GM23338 (cell line): Measurements from ENCODE around the gene GGTLC2. TPM values are rescaled to one million over a fixed set of nuclear protein-coding genes. Genes with fewer than 3 reads are reported as not detected.

Experiments
- ATAC-seq: fragments of 200-7000 bp; cut with Tn5 transposase; 3 replicates; pipeline ENCODE4 v1.9.1; 2020
- DNase-seq: peaks from one replicate; pipeline ENCODE4 v3.0.0-alpha.2; 2015; ENCODE audit warnings: low spot score
- H2AFZ ChIP-seq: fragments of 200-600 bp; sonication (generic); 2 replicates; pipeline ENCODE4 v1.8.0; 2016; ENCODE audit warnings: antibody characterized with exemption, mild to moderate bottlenecking, moderate library complexity
- H3F3A ChIP-seq: fragments of 200-600 bp; sonication (generic); replicated peaks from 2 replicates; pipeline ENCODE4 v1.8.0; 2017; ENCODE audit warnings: antibody characterized with exemption, mixed run types, low read depth
- H3K27ac ChIP-seq: fragments of 200-600 bp; sonication (generic); 2 replicates; pipeline ENCODE4 v1.6.1; 2016; ENCODE audit warnings: low read depth
- H3K27me3 ChIP-seq: fragments of 200-600 bp; sonication (generic); 2 replicates; pipeline ENCODE4 v1.8.0; 2016; ENCODE audit warnings: mild to moderate bottlenecking, mixed run types, moderate library complexity; ENCODE audit not compliant: insufficient read depth
- H3K36me3 ChIP-seq: fragments of 200-600 bp; sonication (generic); 2 replicates; pipeline ENCODE4 v1.8.0; 2016; ENCODE audit warnings: mild to moderate bottlenecking; ENCODE audit not compliant: insufficient read depth
- H3K4me1 ChIP-seq: fragments of 200-600 bp; sonication (generic); 2 replicates; pipeline ENCODE4 v1.8.0; 2016; ENCODE audit warnings: mild to moderate bottlenecking, moderate library complexity; ENCODE audit not compliant: insufficient read depth
- H3K4me2 ChIP-seq: fragments of 200-600 bp; sonication (generic); 2 replicates; pipeline ENCODE4 v1.7.1; 2017; ENCODE audit warnings: mixed run types
- H3K4me3 ChIP-seq: fragments of 200-600 bp; sonication (generic); 2 replicates; pipeline ENCODE4 v1.6.1; 2016; ENCODE audit warnings: mixed run types
- H3K79me2 ChIP-seq: fragments of 200-600 bp; sonication (generic); replicated peaks from 2 replicates; pipeline ENCODE4 v1.8.0; 2017; ENCODE audit warnings: mild to moderate bottlenecking; ENCODE audit not compliant: insufficient read depth
- H3K9me2 ChIP-seq: fragments of 200-600 bp; sonication (generic); 2 replicates; pipeline ENCODE4 v1.8.0; 2017; ENCODE audit not compliant: insufficient read depth
- H4K20me1 ChIP-seq: fragments of 200-600 bp; sonication (generic); replicated peaks from 2 replicates; pipeline ENCODE4 v1.8.0; 2017; ENCODE audit warnings: mild to moderate bottlenecking; ENCODE audit not compliant: insufficient read depth
- H3K27ac Mint-ChIP-seq: 2 replicates; pipeline ENCODE4 v1.8.0; 2020; ENCODE audit warnings: inconsistent platforms, mild to moderate bottlenecking, moderate library complexity, mixed read lengths
- H3K27me3 Mint-ChIP-seq: 3 replicates; pipeline ENCODE4 v1.8.0; 2022; ENCODE audit warnings: low read depth, mild to moderate bottlenecking, moderate library complexity, mixed read lengths, inconsistent platforms; ENCODE audit not compliant: insufficient read depth, poor library complexity
- H3K36me3 Mint-ChIP-seq: 3 replicates; pipeline ENCODE4 v1.8.0; 2021; ENCODE audit warnings: low read depth, mild to moderate bottlenecking, inconsistent platforms, moderate library complexity, mixed read lengths
- H3K4me1 Mint-ChIP-seq: 3 replicates; pipeline ENCODE4 v1.8.0; 2020; ENCODE audit warnings: mild to moderate bottlenecking, inconsistent platforms, mixed read lengths
- H3K4me3 Mint-ChIP-seq: 3 replicates; pipeline ENCODE4 v1.8.0; 2021; ENCODE audit warnings: moderate library complexity, mild to moderate bottlenecking, inconsistent platforms, mixed read lengths
- H3K9me3 Mint-ChIP-seq: 3 replicates; pipeline ENCODE4 v1.8.0; 2020; ENCODE audit warnings: moderate library complexity, mild to moderate bottlenecking, inconsistent platforms, mixed read lengths
- CREB1 ChIP-seq: fragments of 250-450 bp; sonication (Bioruptor Pico); IDR thresholded peaks from 2 replicates; pipeline ENCODE4 v1.5.0; 2020; ENCODE audit warnings: low read depth, mild to moderate bottlenecking, moderate library complexity
- EZH2 ChIP-seq: fragments of 200-600 bp; sonication (generic); IDR thresholded peaks from one replicate; pipeline ENCODE4 v1.8.0; 2017; ENCODE audit warnings: antibody characterized with exemption, mild to moderate bottlenecking, low read depth; ENCODE audit not compliant: unreplicated experiment
- EZH2phosphoT487 ChIP-seq: fragments of 200-600 bp; sonication (generic); IDR thresholded peaks from one replicate; pipeline ENCODE4 v1.8.1; 2018; ENCODE audit warnings: antibody characterized with exemption; ENCODE audit not compliant: unreplicated experiment
- JUNB ChIP-seq: IDR thresholded peaks from one replicate; pipeline ENCODE4 v1.6.1; 2016; ENCODE audit warnings: antibody characterized with exemption; ENCODE audit not compliant: unreplicated experiment
- NANOG ChIP-seq: IDR thresholded peaks from 2 replicates; pipeline ENCODE4 v1.6.1; 2016; ENCODE audit warnings: antibody characterized with exemption, borderline replicate concordance
- STAT1 ChIP-seq: IDR thresholded peaks from one replicate; pipeline ENCODE4 v1.6.1; 2016; ENCODE audit warnings: antibody characterized with exemption; ENCODE audit not compliant: unreplicated experiment
- ZNF114 ChIP-seq: fragments of 250-450 bp; sonication (Bioruptor Pico); IDR thresholded peaks from 2 replicates; pipeline ENCODE4 v1.5.0; 2020; ENCODE audit warnings: mild to moderate bottlenecking, moderate library complexity
- ZNF331 ChIP-seq: fragments of 250-450 bp; sonication (Bioruptor Pico); IDR thresholded peaks from 2 replicates; pipeline ENCODE4 v1.5.0; 2020; ENCODE audit warnings: low read depth, mild to moderate bottlenecking, moderate library complexity
- ZNF462 ChIP-seq: fragments of 250-450 bp; sonication (Bioruptor Pico); IDR thresholded peaks from 2 replicates; pipeline ENCODE4 v1.5.0; 2020; ENCODE audit warnings: mild to moderate bottlenecking, moderate library complexity
- polyA plus RNA-seq: library from polyadenylated mRNA; unstranded; fragments of >200 nt; fragmentation: Nextera tagmentation; extraction: Ambion mirVana; gene quantifications from 2 replicates; pipeline ENCODE4 v1.2.1, GENCODE V29; 2016
- total RNA-seq: library from RNA; depleted of rRNA; stranded (reverse); fragments of >200 nt; shearing (Covaris generic); gene quantifications from 2 replicates; pipeline ENCODE4 v1.2.3, GENCODE V29; 2014
- TF ChIP-seq, protein P1 (sequence below): IDR thresholded peaks from one replicate; pipeline ENCODE4 v1.6.1; 2018; ENCODE audit warnings: antibody characterized with exemption; ENCODE audit not compliant: unreplicated experiment

The GGTLC2 gene
- total and polyA plus RNA-seq, 2 experiments from 2014 or later: not detected

DNA sequence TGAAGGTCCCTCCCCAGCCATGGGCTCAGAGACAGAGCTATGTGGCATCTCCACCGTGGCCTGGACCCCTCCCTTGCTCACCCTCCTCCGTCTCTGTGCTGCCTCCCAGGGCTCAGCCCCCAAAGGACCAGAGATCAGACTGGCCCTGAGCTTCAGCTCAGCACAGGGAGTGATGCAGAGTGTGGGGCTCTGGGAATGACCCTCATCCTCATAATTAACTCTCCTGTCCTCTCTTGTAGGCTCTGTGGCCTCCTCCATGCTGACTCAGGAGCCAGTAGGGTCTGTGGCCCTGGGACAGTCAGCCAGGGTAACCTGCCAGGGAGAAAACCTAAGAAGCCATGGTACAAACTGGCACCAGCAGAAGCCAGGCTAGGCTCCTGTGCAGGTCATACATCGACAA lies 28.7 kb downstream of the GGTLC2 start (continued):
- TF ChIP-seq JUNB (no peak), ZNF114 (CRISPR knock-in tag) (no peak), ZNF331 (CRISPR knock-in tag) (no peak), CREB1 (CRISPR knock-in tag) (no peak), EZH2 (no peak)
- TF ChIP-seq, protein P1, sequence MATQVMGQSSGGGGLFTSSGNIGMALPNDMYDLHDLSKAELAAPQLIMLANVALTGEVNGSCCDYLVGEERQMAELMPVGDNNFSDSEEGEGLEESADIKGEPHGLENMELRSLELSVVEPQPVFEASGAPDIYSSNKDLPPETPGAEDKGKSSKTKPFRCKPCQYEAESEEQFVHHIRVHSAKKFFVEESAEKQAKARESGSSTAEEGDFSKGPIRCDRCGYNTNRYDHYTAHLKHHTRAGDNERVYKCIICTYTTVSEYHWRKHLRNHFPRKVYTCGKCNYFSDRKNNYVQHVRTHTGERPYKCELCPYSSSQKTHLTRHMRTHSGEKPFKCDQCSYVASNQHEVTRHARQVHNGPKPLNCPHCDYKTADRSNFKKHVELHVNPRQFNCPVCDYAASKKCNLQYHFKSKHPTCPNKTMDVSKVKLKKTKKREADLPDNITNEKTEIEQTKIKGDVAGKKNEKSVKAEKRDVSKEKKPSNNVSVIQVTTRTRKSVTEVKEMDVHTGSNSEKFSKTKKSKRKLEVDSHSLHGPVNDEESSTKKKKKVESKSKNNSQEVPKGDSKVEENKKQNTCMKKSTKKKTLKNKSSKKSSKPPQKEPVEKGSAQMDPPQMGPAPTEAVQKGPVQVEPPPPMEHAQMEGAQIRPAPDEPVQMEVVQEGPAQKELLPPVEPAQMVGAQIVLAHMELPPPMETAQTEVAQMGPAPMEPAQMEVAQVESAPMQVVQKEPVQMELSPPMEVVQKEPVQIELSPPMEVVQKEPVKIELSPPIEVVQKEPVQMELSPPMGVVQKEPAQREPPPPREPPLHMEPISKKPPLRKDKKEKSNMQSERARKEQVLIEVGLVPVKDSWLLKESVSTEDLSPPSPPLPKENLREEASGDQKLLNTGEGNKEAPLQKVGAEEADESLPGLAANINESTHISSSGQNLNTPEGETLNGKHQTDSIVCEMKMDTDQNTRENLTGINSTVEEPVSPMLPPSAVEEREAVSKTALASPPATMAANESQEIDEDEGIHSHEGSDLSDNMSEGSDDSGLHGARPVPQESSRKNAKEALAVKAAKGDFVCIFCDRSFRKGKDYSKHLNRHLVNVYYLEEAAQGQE: no peak

GRCh38 chr22:22673628-22674027 lies 29.2 kb downstream of the GGTLC2 start:
- Histone ChIP-seq H3K4me2 (no peak overlapping the region), H3K36me3 (no peaks in the 10 kb centered on the region), H3K4me1 (no peaks in the 10 kb centered on the region), H3K9me2 (no peaks in the 10 kb centered on the region; the same call in 1 of the 2 replicates), H3K4me3 (no peak overlapping the region), H2AFZ (no peak overlapping the region), H4K20me1 (no peaks in the 10 kb centered on the region), H3K79me2 (no peaks in the 10 kb centered on the region), H3K27ac (no peak overlapping the region), H3K27me3 (peaks cover 100% of the 10 kb centered on the region), H3F3A (no peaks in the 10 kb centered on the region)
- no peak for DNase-seq
- Mint-ChIP-seq H3K27ac (no peak overlapping the region), H3K4me3 (no peak overlapping the region), H3K4me1 (no peaks in the 10 kb centered on the region), H3K9me3 (peaks cover 15% of the 10 kb centered on the region), H3K36me3 (no peaks in the 10 kb centered on the region), H3K27me3 (peaks cover 79% of the 10 kb centered on the region)
- no peak for ATAC-seq
- TF ChIP-seq ZNF462 (CRISPR knock-in tag) (no peak), NANOG (no peak), STAT1 (no peak), CREB1 (CRISPR knock-in tag) (no peak), ZNF114 (CRISPR knock-in tag) (no peak), EZH2phosphoT487 (no peak), ZNF331 (CRISPR knock-in tag) (no peak)
- TF ChIP-seq, protein P1: no peak
